Measurements from ENCODE around the gene TYRP1. TPM values are rescaled to one million over a fixed set of nuclear protein-coding genes. Genes with fewer than 3 reads are reported as not detected.
A peak's percentile ranks its signal among the peaks of the same experiment; 100 is the strongest.

TYRP1 gene
- total RNA-seq, 1 donor from 2014 or later, result 0.51 TPM

DNA sequence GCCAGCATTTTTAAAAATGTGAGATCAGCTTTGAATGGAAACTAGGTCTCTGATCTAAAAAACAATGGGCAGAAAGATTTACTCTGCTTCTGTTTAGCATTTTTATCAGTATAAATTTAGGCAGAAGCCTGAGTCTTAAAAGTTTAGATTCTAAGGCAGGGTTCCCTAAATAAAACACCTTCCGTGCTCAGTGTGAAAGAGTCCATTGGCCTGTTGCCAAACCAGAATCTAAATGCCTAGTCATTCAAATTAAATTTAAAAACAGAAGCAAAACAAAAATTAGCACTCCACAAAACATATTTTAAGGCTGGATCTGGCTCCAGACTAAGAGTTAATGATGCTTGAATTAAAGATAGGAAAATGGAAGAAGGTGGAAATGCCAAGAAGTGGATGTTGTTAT, 4.5 kb downstream of the TYRP1 start:
- DNase-seq (ENCODE audit: low read depth in 2 of 2), result peak in 1 of 2 donors; percentile 26

DNA sequence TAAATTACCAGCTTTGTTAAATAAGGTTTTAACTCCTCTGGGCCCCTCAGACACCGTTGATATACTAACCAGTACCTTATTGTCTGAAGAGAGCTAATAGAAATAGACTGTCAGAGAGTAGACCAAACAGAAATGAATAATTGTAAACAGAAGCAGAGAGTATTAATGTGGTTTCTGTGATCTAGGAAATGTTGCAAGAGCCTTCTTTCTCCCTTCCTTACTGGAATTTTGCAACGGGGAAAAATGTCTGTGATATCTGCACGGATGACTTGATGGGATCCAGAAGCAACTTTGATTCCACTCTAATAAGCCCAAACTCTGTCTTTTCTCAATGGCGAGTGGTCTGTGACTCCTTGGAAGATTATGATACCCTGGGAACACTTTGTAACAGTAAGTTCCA, 5.1 kb downstream of the TYRP1 start:
- no peak for DNase-seq (ENCODE audit: low read depth in 2 of 2)

DNA sequence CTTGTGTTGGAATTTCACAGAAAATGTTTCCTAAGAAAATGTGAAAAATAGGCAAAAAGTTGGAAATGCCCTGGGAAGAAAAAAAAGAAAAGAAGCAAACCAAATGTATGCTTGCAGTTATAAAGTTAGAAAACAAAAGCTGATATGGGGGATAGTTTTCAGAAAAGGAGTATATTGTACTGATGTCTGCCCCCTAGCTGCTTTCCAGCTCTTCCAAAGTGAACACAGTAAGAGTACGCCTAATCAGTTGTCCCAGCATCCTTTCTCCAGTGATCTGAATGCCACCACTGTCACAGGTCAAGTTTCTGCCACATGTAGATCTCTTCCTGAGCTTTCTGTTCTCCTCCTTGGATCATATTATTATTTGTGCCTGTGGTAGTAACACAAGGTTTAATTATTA, 5.8 kb downstream of the TYRP1 start:
- DNase-seq (ENCODE audit: low read depth in 2 of 2), result no peak

DNA sequence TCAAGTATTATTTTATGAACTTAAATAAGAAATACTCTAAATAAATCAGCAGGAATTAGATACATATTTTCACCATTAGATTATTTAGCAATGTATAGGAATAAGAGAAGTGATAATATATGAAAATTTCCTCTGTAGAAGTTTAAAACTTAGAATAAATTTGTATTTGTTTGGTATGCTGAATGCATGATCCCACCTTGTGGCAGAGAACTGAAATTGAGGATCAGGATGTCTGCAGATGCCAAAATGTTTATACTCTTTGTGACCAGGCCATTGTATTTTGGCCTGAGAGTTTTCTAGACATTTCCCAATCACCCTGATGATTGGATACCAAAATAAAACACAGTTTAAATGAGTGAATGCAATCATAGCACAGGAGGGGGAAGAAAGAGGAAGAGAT, 6.3 kb downstream of the TYRP1 start:
- peak; percentile 30 to 40 for DNase-seq (ENCODE audit: low read depth in 2 of 2)

DNA sequence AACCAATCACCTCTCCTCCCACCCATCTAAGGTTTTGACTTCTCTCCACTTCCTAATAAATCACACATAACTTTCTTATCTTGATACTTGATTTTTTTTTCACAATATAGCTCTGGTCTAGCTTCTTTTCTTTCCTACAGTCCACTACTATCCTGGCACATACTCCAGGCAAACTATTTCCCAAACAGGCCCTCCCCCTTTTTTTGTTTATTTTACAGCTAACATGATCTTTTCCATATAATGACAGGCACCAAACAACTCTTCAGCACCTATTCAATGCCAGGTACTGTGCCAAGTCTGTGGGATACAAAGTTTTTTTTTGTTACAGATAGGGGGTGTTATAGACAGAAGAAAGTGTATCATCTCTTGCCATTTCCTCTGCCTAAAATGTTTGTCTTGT, 7.9 kb downstream of the TYRP1 start:
- DNase-seq (ENCODE audit: low read depth in 2 of 2), result no peak

DNA sequence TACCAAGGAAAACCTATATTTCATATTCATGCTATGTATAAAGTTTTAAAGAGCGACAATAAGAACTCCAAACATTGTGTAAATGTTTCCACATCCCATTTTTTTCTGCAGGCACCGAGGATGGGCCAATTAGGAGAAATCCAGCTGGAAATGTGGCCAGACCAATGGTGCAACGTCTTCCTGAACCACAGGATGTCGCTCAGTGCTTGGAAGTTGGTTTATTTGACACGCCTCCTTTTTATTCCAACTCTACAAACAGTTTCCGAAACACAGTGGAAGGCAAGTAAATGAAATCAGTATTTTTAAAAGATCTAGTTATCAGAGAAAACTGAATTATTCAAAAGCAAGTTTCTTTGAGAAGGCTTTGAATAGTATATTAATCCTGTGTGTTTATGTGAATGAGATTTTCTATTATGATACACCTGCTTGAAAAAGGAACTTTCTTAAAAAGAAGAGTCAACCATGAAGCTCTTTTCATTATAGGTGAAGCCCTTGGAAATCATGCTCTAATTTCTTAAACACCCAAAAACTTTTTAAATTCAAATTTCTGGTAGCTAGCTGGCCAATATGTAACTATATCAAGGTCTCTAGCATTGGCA, 9.1 kb downstream of the TYRP1 start:
- peak; percentile 75 to 83 for DNase-seq (ENCODE audit: low read depth in 2 of 2)

DNA sequence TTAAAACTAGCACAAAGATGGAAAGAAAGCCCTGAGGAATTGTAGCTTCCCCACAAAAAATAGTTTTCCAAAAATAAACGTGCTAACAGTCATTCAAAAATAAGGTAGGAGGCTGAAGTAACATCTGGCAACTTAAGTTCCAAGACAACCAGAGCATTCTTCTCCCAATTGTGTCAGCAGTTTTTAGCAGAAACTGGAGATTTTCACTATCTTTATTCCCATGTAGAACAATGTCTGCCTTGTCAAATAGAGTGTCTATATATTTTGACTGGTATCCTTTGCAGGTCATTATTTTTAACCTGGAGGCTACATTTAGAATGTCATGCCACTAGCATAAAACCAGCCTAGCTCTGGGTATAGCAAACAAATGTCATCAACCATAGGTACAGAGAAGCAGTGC, 10.8 kb downstream of the TYRP1 start:
- DNase-seq (ENCODE audit: low read depth in 2 of 2), result no peak

DNA sequence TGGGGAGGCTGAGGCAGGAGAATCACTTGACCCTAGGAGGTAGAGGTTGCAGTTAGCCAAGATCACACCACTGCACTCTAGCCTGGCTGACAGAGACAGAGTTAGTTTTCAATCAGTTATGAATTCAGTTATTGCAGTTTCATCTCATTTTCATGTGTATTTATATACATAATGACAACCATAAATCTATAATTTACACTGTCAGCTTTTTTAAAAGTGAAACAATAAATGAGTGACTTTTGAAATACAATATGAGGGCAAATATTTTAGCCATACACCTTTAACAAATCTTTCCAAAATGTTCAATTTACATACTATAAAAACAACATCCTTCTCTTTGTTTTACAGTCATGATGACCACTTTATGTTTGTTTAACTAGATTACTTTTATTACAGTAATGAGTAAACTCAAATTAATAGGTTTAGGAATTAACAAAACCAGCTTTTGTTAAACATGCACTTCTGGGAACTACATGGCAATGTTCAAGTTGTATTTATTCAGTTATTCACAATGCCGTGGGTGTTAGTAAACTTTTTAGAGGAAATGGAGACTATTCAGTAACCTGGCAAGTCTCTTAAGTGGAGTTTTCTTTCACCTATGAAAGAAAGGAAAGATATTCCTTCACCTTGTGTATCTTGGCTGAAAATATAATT, 12.7 kb downstream of the TYRP1 start:
- DNase-seq (ENCODE audit: low read depth in 2 of 2), result no peak

DNA sequence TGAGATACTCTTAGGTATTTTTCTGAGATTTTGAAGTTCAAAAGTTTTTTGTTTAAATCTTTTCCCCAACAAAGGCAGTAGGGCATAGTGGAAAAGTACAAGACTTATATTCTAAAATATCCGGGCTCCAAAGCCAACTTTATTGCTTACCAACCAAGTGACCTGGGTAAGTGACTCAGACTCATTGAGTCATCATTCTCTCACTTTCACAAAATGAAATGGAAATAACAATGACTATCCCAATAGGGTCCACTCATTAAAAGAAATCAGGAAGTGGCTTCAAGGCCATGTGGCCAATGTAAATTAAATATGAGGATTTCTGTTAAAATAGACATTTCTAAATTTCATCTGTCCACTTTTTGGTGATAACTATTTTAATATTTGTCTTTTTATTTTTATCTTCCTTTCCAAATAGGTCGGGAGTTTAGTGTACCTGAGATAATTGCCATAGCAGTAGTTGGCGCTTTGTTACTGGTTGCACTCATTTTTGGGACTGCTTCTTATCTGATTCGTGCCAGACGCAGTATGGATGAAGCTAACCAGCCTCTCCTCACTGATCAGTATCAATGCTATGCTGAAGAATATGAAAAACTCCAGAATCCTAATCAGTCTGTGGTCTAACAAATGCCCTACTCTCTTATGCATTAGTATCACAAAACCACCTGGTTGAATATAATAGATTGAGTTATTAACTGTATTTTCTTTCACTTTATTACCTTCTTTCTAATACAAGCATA, 15.5 kb downstream of the TYRP1 start:
- DNase-seq (ENCODE audit: low read depth in 2 of 2), result peak; percentile 76 to 91

DNA sequence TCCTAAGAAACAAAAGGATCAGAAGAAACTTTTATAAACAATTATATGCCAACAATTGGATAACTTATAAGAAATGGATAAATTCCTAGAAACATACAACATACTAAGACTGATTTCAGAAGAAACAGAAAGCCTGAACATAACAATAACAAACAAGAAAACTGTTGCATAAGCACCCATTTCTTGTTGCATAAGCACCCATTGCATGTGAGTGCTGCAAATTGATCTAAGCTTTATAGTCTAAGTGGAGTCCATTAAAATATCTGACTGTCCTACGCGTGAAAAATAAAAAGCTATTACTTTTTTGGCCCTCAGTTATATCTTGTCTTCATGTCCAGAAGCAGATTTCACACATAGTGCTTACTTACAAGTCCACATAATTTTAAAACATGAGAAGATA, 19.3 kb downstream of the TYRP1 start:
- no peak for DNase-seq (ENCODE audit: low read depth in 2 of 2)

DNA sequence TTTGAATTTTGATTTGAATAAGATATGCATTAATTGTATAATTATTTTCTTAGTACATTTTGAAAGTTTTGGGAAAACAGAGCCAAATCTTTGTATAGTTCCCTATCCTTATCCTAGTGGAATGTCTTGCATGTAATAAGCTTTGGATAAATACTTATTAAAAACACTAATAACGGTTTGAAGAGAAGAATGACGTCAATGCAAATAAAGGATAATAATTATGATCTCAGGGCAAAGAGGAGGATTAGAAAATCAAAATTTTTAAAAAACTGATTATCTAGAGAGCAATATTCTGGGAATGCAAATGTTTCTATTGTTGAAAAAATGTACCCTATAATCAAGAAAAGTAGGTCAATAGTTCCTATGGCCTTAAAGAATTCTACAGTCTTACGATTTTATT, 22.1 kb downstream of the TYRP1 start:
- DNase-seq (ENCODE audit: low read depth in 2 of 2), result no peak

DNA sequence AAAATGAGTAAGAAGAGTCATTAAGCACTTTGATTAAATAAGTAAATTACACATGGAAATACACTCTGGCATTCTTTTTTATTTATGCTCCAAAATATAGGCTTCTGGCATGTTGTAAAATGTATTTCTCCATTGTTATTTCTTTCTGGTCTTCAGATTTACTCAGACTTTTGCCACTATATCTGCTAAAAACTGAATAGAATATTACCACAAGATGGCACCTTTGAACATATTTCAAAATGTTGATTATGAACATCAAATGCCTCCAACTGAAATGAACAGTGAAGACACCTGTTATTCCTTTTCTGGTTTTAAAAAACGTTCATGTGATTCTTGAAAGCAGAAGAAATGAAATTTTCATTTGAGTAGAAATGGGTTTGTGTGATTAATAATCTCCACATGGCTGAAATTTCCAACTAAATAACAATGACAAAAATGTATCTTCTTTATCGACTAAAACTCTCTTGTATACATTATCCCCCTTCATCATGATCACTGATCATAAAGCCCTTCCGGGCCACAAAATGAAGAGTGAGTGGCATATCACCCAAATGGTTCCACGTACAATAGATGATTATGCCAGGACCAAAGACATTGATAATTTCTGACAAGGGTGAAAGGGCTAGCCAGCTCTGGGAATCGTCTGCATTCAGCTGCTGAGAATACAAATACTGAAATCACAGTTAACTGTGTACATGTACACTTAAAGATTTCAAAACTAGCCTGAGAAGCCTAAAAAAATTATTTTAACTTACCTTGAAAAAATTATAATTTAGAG, 23.8 kb downstream of the TYRP1 start:
- no peak for DNase-seq (ENCODE audit: low read depth in 2 of 2)

DNA sequence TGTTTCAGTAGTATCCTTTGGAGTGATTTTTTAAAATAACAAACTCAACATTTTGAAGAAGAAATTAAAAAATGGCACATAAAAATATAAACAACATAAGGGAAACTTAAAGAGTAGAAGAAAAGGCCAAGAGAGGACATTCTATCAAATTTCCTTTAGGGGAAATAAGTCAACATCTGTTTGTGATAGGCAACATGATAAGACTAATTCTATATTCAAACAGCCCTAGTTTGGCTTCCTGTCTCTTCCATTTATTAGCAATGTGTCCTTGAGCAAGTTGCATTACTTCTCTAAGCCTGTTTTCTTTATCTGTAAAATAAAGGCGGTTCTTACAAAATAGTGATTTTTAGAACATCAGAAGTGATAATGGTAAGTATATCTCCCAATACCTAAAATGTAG, 24.7 kb downstream of the TYRP1 start:
- no peak for DNase-seq (ENCODE audit: low read depth in 2 of 2)

DNA sequence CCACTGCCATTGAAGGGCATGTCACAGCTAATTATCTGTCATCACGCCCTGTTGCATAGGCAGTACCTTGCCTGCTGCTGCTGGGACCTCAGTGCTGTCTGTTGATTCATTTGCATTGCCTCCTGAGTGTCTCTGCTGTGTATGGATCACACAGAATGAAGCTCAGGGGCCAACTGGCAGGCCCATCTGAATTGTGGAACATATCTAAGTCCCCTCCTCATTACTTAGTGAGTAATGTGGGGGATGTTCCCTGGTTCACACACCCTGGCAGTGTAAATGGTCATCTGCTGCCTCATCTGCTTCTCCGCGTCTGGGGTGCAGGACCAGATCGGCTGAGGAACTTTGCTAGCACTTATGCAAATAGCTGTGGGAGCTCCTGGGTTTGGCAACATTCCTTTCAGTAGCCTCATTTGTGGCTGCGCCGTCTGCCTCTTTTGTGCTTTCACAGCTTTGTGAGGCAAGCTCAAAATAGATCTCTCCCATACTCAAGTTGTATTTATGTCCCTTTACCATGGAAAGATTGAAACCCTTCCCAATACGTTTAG, 25.4 kb downstream of the TYRP1 start:
- no peak for DNase-seq (ENCODE audit: low read depth in 2 of 2)

DNA sequence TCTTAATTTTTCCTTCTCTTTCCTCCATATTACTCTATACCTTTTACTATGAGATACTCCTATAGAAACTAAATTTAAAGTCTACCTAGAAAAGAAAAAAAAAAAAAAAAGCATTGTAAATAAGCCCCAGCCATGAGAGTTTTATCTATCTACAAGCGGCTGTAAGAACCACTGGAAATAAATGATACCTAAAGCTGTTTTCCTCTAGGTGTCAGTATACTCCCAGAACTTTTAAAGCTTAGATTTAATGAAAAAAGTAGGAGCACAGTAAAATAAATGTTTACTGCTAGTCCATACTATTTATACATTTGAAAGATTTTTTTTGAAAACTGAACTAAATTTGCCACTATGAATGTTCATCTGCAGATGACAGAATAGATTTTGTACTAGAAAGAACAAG, 26.2 kb downstream of the TYRP1 start:
- peak; percentile 34 to 57 for DNase-seq (ENCODE audit: low read depth in 2 of 2)

DNA sequence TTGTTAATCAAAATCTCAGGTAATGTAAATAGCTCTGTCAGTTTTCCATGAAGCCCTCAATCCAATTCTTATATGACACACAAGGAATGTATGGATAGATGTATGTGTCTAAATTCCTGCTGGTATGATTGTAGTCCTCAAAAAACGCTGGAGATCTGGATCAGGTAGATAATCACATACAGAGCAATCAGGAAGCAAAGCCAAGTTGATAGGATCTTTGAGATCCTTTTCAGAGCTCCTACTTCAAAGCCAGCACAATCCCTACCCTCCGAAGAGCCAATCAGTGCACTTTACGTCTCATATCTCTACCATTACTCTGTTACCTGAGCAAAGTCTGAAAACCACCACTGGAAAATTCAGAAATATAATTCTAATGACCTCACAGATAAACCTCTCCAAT, 27.4 kb downstream of the TYRP1 start:
- DNase-seq (ENCODE audit: low read depth in 2 of 2), result no peak

DNA sequence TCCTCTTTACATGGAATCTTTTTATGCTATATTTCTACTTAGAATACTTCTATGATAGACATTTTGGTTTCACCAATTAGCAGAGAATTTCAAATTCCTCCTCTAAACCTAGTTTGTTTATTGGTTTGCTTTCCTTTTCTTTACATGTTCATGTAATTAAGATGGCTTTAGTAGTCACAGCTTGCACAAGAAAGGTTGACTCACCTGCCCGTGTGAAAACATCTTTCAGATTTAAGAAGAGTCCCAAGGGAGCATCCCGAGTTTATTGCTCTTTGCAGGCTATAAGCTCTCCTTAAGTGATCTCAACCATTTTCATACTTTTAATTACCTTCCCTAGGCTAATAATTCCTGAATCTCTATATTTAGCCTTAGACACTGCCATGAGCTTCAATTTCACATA, 28.9 kb downstream of the TYRP1 start:
- DNase-seq (ENCODE audit: low read depth in 2 of 2), result no peak

DNA sequence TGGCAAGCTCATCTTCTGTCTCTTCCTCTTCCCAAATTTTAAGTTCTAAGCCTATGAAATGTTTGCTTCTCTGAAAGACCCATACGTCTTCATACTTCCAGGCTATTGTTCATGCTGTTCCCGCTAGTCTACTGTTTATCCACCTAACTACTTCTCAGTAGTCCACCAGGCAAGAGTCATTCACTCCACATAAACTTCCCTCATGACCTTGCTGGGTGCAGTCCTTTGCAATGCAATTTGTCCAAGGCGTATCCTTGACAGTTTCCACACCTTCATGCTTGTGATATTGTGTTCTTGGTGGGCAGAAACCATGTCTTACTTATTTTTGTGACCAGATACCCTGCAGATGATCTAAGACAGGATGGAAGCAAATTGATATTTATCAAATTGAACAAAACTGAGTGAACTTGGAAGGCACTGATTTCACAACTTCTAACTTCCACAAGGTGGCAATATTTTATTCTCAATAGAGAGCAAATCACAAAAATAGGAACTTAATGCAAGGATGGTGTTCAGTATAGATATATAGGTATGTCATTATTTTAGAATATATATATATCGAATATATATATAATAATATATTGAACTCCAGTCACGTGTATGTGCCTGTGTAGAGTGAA, 30.3 kb downstream of the TYRP1 start:
- DNase-seq (ENCODE audit: low read depth in 2 of 2), result peak in 1 of 2 donors; percentile 36

DNA sequence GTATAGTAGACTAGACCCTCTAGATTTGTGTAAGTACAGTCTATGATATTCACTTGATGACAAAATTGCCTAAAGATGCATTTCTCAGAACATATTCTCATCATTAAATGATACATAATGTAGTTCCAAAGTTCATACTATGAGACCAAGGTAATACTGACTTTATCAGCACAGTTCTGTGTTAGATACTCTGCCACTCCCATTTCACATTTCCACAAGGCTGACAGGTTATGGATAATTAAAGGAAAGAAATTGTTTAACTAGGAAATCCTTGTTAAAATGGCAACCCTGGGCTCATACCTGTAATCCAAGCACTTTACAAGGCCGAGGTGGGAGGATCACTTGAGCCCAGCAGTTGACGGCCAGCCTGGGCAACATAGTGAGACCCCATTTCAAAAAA, 33.6 kb downstream of the TYRP1 start:
- no peak for DNase-seq (ENCODE audit: low read depth in 2 of 2)

DNA sequence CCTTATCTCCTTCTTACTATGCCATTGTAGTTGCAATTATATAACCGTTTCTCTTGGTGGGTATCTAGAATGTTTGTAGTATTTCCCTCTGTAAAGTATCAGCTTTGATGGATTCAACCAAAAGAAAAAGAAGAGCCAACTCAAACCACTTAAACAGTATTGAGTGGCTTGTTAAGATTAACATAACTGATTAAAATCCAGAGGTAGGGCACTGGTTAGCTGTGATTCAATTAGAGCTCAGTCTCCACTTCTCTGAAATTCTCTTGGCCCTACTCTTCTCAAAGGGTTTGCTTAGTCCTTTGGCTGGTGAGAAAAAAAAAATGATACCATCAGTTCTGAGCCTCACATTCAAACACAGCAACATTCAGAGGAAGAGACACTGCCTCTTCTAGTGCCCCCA, 37.0 kb downstream of the TYRP1 start:
- no peak for DNase-seq (ENCODE audit: low read depth in 2 of 2)

DNA sequence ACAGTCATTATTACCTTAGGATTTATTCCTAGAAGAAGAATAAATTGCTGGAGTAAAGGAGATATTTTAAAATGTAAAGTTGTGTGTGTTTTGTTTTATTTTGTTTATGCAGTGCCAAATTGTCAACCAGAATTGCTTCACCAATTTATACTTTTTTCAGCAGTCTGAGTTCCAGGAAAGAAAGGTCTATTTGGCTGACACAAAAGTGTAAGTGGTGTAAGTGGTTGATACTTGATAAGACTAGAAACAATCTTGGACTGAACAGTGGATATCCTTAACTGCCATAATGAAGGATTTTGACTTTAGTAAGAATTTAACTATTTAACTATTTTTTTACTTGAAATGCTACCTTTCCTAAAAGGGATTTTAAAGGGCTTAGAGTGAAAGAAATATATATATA, 37.7 kb downstream of the TYRP1 start:
- DNase-seq (ENCODE audit: low read depth in 2 of 2), result no peak

DNA sequence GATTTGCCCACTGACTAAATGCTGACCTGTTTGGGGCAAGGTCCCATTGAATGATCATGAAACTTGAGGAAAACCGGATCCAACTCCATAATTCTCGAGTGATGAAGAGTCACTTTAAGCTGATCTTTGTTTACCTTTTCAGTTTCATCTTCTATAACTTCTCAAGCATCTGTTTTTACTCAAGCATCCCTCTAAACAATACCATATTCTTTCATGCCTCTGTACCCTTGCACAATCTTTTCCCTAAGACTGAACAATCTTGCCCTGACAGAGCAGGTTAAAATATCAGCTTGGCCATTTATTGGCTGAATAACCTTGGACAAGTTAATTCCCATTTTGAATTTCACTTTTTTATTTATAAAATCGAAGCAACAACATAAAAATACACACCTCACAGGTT, 39.8 kb downstream of the TYRP1 start:
- DNase-seq (ENCODE audit: low read depth in 2 of 2), result no peak

All from dermis microvascular lymphatic vessel endothelial cell (primary cell).